Right atrium auricular region (tissue), 2 donors: Measurements from ENCODE around the gene PLEKHA8. TPM values are rescaled to one million over a fixed set of nuclear protein-coding genes. Genes with fewer than 3 reads are reported as not detected.

Experiments used
- DNase-seq: peaks from one replicate; pipeline ENCODE4 v3.0.0-alpha.2; 2019; ENCODE audit warnings: low spot score
- H3K27ac ChIP-seq, 2 donors: fragments of 200-600 bp; sonication (generic); 1 replicate in 1 of 2; 2 replicates in 1 of 2; pipeline ENCODE4 v1.5.1; 2016 to 2019
- H3K27me3 ChIP-seq, 2 donors: fragments of 200-600 bp; sonication (generic); one replicate each; pipeline versions ENCODE4 v1.5.1 to v1.6.0; 2017 to 2019
- H3K36me3 ChIP-seq: fragments of 200-600 bp; sonication (generic); one replicate; pipeline ENCODE4 v1.5.1; 2016
- H3K4me1 ChIP-seq, 2 donors: fragments of 200-600 bp; sonication (generic); one replicate each; pipeline versions ENCODE4 v1.5.1 to v1.6.0; 2017 to 2019
- H3K4me3 ChIP-seq, 2 donors: fragments of 200-600 bp; sonication (generic); 1 replicate in 1 of 2; 2 replicates in 1 of 2; pipeline ENCODE4 v1.5.1; 2017 to 2019; ENCODE audit warnings: mild to moderate bottlenecking in 1 of 2, moderate library complexity in 1 of 2
- H3K9me3 ChIP-seq, 2 donors: fragments of 200-600 bp; sonication (generic); one replicate each; pipeline ENCODE4 v1.5.1; 2019
- CTCF ChIP-seq, 2 donors: fragments of 200-600 bp; sonication (generic); IDR thresholded peaks; one replicate each; pipeline ENCODE4 v1.5.1; 2019; ENCODE audit warnings: antibody characterized with exemption in 2 of 2
- total RNA-seq, 2 donors: library from RNA; depleted of rRNA; stranded (reverse); fragments of >200 nt; gene quantifications; one replicate each; pipeline ENCODE4 v1.1.0, GENCODE V29; 2016

The PLEKHA8 gene
- total RNA-seq, 2 donors from 2014 or later: 2.0 to 3.3 TPM

- Histone ChIP-seq H3K4me3 (no peak overlapping the region), H3K36me3 (peaks cover 12% of the 10 kb centered on the region), H3K27me3 (no peaks in the 10 kb centered on the region), H3K27ac (no peak overlapping the region), H3K4me1 (no peaks in the 10 kb centered on the region), H3K9me3 (no peaks in the 10 kb centered on the region)
- TF ChIP-seq CTCF (IDR thresholded peaks at IDR 0.05): peak in 1 of 2 donors; percentile 58
- no peak for DNase-seq
Measured at GRCh38 chr7:30074422-30075030, 46.3 kb downstream of the PLEKHA8 start.

- no peak for DNase-seq
- Histone ChIP-seq H3K27ac (no peak overlapping the region), H3K4me3 (no peak overlapping the region), H3K9me3 (no peaks in the 10 kb centered on the region), H3K4me1 (no peaks in the 10 kb centered on the region), H3K27me3 (no peaks in the 10 kb centered on the region), H3K36me3 (peaks cover 10% of the 10 kb centered on the region)
- TF ChIP-seq CTCF (IDR thresholded peaks at IDR 0.05): no peak
Measured at GRCh38 chr7:30076411-30076810, 48.2 kb downstream of the PLEKHA8 start.

- Histone ChIP-seq H3K4me1 (no peaks in the 10 kb centered on the region), H3K27me3 (no peaks in the 10 kb centered on the region), H3K4me3 (no peak overlapping the region), H3K9me3 (no peaks in the 10 kb centered on the region), H3K36me3 (peaks cover 7% of the 10 kb centered on the region), H3K27ac (no peak overlapping the region)
- no peak for TF ChIP-seq CTCF (IDR thresholded peaks at IDR 0.05)
- no peak for DNase-seq
Measured at GRCh38 chr7:30078280-30078679, 50.1 kb downstream of the PLEKHA8 start.

GRCh38 chr7:30079880-30080279 lies 51.7 kb downstream of the PLEKHA8 start:
- H3K27ac ChIP-seq: no peak overlapping the region
- H3K27me3 ChIP-seq: no peaks in the 10 kb centered on the region
- no peak overlapping the region for H3K4me3 ChIP-seq
- DNase-seq: no peak
- TF ChIP-seq CTCF (IDR thresholded peaks at IDR 0.05): no peak
- H3K4me1 ChIP-seq: no peaks in the 10 kb centered on the region
- H3K36me3 ChIP-seq: peaks cover 7% of the 10 kb centered on the region
- H3K9me3 ChIP-seq: no peaks in the 10 kb centered on the region

GRCh38 chr7:30080818-30081217 lies 52.6 kb downstream of the PLEKHA8 start:
- Histone ChIP-seq H3K27me3 (no peaks in the 10 kb centered on the region), H3K9me3 (no peaks in the 10 kb centered on the region), H3K36me3 (peaks cover 7% of the 10 kb centered on the region), H3K4me1 (no peaks in the 10 kb centered on the region), H3K4me3 (no peak overlapping the region), H3K27ac (no peak overlapping the region)
- no peak for TF ChIP-seq CTCF (IDR thresholded peaks at IDR 0.05)
- no peak for DNase-seq

- Histone ChIP-seq H3K4me1 (no peaks in the 10 kb centered on the region), H3K4me3 (no peak overlapping the region), H3K9me3 (no peaks in the 10 kb centered on the region), H3K27me3 (no peaks in the 10 kb centered on the region), H3K27ac (no peak overlapping the region), H3K36me3 (peaks cover 7% of the 10 kb centered on the region)
- DNase-seq: no peak
- no peak for TF ChIP-seq CTCF (IDR thresholded peaks at IDR 0.05)
Measured at GRCh38 chr7:30082686-30083085, 54.5 kb downstream of the PLEKHA8 start.
